Activated CD4-positive, alpha-beta T cell treated with anti-CD3 and anti-CD28 coated beads, Interleukin-2, amount 50 U/mL, for 4 hours (primary cell): ENCODE results near the gene ZBTB32.
A peak's percentile ranks its signal among the peaks of the same experiment; 100 is the strongest.

Experiments used
- DNase-seq, 2 experiments: peaks; one replicate each; pipeline ENCODE4 v3.0.0-alpha.2; 2020

ZBTB32 gene

DNA sequence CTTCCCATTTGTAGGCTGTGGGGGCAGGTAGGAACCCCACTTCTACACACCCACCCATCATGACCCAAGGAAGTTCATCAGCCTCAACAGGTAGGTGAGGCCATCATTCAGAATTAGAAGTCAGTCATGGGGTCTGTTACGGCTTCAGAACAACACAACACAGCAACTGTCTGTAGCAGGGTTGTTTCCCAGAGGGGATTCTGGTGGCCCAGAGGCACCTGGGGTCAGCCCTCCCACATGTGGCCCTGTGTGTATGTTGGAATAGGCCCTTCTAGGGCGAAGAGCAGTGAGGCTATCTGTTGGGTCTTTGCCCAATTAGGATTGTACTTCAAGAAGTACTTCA lies 34.5 kb downstream of the ZBTB32 start:
- no peak for DNase-seq

DNA sequence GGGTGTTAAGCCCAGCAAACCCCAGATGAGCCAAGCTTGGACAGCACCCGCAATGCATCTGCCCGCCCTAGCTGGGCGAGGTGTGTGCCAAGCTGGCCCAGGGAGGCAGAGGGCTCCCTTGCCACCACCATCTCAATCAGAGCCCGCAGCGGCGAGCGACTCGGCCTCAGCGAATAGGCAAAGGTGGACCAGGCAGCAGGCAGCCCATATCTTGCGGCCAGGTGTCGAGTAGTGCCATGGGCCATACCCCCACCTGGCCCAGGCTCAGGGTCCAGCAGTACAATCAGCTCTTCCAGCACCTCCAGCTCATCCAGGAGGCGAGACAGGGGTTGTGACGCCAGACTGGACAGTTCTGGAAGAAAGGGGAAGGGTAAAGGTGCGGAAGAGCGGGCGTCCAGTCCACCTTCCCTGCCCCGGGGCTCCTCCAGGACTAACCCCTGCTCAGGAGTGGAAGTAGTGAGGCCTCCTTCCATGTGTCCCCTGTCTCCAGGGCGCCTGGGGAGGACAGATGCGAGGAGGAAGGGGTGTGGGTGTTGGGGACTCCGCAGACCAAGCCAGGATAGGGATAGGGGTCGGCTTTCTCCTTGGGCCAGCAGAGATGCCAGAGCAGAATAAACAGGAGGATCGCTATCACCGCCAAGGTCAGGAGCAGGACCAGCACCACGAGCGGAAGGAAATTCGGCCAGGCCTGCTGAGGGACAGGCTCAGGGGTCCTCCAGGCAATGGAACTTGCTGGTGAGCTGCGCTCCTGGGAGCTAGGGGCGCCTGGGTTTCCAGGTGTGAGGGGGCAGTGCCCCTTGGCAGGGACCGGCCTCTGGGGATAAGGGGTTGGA lies 35.1 kb downstream of the ZBTB32 start:
- DNase-seq, result no peak

DNA sequence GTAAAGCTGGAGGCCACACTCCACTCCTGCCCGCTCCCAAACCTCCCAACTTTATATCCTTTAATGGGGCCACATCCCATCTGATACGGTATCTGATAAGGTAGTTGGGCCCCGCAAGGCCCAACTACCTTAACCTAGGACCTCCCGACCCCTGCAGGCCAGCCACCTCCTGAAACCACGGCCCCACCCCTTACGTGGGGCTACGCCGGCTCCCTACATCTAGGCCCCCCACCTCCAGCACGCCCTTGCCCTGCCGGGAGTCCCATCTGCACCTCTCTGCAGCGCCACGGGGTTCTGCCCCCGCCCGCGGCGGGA lies 35.7 kb downstream of the ZBTB32 start:
- no peak for DNase-seq

DNA sequence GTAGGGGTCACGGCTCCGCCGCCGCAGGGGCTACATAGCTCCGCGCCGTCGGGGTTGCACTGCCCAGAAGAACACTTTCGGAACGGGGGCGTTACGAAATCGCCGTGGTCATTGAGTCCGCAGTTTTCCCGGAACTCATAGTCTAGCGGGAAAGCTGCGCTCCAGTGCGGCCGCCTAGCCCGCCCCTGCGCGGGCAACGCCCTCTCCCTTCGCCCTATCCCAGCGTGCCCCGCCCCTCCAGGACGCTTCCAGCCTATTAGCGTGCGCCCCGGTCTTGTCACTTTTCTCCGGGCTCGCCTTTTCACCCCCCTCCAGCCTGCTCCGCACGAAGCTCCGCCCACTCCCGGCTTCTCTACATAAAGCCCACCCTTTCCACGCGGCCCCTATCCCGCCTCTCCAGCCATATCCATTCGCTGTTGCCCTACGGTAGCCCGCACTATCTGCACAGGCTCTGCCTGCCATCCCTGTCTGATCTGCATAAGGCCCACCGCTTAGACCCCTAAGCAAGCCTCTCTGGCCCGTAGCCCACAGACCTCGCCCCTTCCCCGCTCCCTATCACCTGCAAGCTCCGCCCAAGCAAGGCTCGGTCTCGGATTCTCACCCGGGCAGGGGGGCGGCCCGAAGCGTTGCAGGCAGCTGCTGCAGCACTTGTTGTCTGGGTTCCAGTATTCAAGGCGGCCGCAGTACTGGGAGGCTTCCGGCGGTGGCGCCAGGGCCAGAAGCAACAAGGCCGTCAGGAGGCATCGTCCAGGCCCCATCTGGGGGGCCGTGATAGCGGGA lies 36.3 kb downstream of the ZBTB32 start:
- peak; percentile 91 to 92 for DNase-seq

DNA sequence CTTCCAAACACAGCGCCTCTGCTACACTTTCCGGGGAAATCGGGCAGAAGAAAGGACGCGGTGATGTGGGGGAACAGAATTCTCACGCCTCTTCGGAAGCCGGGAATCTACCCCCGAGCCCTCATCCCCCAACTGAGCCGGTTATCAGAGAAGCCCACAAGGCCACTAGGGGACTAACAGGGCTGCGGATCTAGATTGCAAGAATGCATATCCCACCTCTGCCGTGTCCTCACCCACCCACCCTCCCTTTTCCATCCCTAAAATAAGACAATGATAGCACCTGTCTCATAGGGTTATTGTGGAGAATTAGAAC lies 36.8 kb downstream of the ZBTB32 start:
- no peak for DNase-seq

DNA sequence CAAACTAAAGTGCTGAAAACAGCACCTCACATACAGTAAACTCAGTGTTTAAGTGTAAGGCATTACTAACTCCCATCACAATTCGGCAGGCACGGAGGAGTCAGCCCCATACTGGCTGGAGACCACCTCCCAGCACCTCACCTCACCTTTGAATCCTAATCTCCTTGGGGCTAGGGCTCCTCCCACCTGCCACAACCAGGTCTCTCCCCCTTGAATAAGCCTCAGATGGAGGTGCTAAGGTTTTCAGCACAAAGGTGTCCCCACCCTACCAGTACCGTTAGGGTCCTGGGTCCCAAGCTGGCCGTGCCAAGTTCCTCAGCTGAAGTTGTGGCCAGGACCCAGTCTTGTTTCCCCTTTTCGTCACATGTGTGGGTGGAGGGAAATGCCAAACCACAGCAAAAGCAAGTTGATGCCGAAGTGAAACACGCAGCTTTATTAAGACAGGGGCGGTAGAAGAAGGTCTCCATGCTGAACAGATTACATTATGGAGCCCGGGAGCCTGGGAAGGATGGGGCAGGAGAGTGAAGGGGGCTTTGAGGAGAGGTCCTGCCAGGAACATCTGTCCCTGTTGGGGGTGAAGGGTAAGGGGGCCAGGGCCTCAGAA lies 37.9 kb downstream of the ZBTB32 start, which contains the start of gene IGFLR1:
TSS of gene IGFLR1 (minus strand) at position 332 of the 604 bp plus-strand sequence. CDS start 1,272 bp downstream, outside the sequence.
- peak; percentile 54 to 68 for DNase-seq

DNA sequence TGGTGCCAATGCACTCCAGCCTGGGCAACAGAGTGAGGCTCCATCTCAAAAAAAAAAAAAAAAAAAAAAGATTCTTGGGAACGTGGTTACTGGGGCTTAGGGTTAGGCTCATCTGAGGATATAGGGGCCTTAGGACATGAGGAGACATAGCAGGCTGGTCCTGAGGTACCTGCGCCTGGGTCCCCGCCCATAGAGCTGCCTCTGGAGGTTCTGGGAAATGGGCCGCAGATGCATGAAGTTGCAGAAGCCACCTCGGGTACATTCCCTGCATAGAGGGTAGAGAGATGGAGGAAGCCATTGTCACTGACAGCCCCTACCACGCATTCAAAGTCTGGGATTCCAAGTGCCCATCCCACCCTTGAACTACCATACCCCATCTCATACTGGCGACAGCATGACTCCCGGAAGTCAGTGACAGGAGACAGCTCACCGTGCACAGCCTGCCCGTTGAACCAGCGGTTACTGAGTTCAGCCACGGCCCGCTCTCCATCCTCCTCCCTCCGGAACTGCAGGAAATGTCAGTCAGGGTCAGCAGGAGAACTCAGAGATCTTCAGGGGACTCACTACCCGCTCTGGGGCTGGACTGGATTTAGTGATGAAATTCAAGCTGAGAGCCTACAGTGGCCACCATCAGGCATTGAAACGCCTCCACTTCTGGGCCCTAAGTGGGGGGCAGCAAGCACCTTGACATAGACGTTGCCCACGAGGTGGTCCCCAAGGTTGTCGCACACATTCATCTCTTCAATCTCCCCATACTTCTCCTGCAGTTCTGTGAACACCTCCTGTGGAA lies 39.5 kb downstream of the ZBTB32 start:
- DNase-seq, result no peak

DNA sequence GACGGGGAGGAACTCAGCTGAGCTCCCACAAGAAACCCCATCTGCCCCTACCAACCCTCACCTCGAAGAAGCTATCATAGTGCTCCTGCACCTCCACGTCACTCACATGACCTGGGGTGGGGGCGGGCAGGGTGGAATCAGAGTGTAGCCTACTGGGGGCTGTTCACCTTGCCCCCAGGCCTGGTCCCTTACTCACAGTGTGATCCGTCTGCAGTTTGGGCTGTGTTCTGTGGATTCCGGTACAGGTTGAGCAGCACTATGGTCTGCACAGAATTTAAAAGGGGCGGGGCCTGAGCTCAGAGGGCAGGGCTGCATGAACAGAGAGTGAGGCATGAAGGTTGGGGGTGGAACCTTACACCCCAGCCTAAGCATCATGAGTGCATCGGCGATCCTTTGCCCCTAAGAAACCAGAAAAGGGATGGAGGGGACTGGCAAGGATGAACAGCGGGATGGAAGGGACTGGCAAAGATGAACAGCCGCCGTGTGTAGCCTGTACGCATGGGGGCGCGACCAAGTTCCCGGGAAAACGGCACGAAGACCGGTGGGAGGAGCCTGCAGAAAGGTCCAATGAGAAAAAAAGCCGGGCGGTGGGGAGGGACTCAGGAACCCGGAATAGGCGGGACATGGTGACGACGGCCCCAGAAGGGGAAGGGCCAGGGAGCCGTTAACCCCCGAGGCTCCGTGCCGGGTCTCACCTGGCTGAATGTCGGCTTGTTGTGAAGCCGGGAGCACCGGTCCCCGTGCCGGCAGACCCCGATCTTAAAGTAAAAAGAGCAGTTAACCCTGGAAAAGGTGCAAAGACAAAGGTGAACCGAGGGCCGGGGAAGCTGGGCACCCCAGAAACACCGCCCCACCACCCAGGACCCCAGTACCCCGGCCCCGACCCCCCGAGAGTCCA lies 40.3 kb downstream of the ZBTB32 start:
- peak; percentile 92 for DNase-seq

DNA sequence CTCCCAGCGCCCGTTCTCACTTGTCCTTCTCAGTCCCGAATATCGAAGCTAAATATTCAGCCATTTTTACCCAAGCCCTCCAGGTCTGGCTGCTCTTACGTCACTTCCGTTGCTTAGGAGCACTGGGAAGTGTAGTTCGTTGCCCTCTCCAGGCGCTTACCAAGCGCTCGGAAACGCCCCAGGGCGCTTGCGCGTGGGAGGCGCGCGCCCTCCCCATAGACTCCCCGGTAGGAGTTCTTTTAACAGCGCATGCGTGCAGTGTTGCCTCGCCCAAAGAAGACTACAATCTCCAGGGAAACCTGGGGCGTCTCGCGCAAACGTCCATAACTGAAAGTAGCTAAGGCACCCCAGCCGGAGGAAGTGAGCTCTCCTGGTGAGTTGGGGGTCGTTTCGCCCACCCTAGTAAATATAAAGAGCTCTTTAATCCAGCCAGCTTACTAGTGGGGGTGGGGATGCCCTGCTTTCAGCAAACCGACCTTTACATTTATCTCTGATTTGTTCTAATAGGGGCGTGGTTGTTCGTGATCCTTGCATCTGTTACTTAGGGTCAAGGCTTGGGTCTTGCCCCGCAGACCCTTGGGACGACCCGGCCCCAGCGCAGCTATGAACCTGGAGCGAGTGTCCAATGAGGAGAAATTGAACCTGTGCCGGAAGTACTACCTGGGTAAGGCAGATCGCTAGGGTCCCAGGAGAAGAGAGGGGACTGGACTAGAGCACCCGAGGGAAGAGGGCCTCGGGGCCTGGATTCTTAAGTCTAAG lies 41.1 kb downstream of the ZBTB32 start, which contains the start of the genes PSENEN and U2AF1L4:
TSS of gene PSENEN (plus strand) at position 324 of the 759 bp plus-strand sequence. CDS start at position 604, 280 bp downstream.
TSS of gene U2AF1L4 (minus strand) at position 91 of the 759 bp plus-strand sequence. CDS start at position 64, 27 bp downstream.
- DNase-seq, result peak; percentile 92 to 94

DNA sequence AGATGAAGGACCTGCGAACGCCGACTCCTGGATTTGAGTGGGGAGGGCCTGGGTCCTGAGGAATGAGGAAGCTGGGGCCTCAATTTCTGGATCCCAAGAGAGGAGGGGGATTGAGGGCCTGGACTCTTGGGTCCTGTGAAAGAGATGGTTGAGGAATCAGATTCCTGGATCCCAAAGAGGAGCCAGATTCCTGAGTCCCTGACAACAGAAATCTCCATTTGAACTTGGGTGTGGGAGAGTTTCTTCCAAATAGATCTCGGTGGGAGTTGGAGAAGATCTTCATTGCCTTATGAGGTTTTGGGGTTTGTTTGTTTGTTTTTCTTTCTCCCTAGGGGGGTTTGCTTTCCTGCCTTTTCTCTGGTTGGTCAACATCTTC lies 41.7 kb downstream of the ZBTB32 start:
- no peak for DNase-seq

DNA sequence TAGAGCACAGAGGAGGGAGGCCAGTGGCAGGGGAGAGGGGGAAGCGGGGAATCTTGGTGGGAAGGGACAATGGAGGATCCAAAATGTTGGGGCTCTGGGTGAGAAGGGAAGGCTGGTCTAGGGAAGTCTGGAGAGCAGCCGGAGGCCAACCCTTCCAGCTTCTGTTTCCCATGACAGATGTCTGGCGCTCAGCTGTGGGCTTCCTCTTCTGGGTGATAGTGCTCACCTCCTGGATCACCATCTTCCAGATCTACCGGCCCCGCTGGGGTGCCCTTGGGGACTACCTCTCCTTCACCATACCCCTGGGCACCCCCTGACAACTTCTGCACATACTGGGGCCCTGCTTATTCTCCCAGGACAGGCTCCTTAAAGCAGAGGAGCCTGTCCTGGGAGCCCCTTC lies 42.2 kb downstream of the ZBTB32 start:
- no peak for DNase-seq

DNA sequence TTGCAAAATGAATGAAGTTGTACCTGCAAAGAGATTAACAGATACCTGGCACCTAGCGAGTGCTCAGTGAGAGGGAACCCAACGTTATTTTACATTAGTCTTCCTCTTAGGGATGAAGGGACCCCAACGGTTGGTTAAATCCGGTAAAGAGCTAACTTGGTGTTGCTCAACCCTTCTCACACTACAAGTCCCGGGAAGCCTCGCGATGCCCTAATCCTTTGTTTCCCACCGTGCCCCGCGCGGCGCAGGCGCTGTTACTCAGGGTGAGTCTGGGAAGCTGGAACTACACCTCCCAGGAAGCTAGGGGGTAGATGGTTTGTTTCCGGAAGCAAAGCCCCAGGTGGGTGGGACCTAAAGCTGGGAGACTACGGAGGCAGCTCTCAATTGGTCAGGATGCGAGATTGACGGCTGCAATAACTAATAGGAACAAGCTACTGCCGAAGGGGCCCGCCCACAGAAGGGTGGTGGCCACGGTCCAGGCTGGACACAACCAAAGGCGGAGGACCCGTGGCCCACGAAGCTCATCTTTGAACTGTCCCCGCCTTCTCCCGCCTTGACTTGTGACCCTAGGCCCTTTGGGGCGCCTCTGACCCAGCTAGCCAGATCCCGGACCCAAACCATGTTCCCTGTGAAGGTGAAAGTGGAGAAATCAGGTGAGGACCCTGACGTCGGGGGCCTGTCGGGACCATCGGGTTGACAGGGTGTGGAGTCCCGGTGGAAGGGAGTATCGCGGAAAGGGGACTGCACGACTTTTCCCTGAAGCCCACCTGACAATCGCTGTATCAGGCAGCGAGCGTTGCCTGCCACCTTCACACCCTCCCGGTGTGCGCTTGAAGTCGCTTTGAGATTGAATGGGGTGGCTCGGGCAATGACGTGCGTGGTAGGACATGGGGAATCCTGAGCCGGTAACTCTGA lies 44.0 kb downstream of the ZBTB32 start, which contains the start of gene LIN37:
TSS of gene LIN37 (plus strand) at position 471 of the 915 bp plus-strand sequence. CDS start at position 620, 149 bp downstream.
- DNase-seq, result peak; percentile 98

DNA sequence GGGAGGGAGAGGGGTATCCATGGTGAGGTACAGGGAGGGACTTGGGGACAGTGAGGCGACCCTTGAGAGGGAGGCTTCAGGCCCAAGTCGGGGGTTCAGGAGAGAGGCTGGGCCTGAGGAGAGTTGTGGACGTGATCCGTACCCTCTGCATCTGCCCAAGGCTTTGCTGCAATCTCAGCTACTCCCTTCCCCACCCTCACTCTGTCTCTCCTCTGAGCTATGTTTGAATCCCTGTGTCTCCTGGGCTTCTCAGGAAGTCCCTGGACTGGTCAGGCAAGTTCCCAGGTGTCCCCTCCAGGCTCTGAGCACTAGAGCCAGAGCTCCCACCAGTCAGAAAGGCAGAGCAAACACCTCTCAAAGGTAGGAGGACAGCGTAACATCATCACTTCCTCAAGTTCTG lies 45.8 kb downstream of the ZBTB32 start:
- no peak for DNase-seq

DNA sequence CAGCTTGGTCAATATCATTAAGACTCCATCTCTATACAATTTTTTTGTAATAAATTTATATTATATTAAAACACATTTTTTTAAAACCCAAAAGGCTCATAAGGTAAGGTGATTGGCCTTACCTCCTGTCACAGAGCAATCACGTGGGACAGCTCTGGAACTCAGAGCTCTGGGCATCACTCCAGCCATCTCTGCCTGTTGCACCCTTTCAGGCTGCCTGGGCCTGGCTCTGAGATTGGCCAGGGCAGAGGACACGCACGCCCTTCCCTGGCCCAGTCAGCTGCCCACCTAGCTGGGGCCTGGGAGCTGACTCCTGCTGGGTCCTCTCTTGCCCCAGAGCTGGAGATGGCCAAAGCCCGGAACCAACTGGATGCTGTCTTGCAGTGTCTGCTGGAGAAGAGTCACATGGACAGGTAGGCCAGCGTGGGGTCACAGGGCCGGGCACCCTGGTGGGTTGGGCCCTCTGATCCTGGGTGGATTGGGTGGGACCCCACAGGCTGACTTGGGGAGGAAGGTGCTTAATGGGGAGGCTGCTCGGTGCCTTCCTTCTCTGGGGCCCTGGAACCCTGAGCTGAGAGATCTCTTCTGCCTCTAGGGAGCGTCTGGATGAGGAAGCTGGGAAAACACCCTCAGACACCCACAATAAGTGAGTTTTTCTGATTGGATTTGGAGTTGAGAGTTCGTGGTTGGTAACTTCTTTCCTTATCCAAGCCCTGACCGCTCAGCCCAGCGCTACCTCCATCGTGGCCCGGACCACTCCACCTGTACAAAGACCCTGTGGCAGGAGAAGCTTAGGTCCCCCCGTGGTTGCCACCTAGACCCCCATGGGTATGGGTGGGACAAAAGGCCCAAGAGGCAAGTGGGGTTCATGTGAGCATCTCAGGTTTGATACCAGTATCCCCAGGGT lies 47.7 kb downstream of the ZBTB32 start:
- no peak for DNase-seq

DNA sequence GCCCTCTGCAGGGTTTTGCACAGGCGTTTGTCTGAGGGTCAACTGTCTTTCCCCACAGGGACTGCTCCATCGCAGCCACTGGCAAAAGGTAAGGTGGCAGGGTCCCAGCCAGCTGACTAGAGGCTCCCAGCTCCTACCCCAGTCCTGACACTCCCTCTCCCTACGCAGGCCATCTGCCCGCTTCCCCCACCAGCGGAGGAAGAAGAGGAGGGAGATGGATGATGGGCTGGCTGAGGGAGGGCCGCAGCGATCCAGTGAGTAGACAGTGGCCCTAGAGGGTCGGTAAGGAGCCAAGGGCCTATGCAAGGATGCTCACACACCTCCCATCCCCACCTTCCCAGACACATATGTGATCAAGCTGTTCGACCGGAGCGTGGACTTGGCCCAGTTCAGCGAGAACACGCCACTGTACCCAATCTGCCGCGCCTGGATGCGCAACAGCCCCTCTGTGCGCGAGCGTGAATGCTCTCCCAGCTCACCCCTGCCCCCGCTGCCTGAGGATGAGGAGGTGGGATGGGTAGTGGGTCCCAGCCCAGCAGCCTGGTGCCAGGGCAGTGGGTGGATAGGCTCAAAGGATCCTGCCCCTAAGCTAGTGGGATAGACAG lies 48.5 kb downstream of the ZBTB32 start:
- DNase-seq, result no peak

DNA sequence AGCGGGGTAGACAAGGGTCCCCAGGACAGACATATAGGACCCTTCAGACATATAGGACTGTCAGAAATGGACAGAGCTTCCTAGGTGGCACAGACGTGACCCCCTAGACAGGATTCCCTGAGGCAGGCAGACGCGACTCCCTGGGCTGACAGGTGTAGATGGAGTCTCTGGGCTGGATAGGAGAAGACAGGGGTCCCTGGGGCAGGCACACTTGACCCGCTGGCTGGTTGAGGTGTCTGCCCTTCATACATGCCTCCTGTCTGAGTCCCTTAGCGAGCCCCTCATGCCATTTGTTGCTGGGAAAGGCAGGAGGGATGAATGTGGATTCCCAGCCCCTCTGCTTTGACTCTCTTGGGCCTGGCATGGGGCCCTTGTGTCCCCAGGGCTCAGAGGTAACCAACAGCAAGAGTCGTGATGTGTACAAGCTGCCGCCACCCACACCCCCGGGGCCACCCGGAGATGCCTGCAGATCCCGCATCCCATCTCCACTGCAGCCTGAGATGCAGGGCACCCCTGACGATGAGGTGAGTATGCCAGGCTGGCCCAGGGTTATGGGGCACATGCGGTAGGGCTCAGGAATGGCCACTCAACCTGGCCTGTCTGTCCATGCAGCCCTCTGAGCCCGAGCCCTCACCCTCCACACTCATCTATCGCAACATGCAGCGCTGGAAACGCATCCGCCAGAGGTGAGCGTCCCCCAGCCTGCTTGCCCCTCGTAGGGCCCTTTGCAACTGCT lies 49.4 kb downstream of the ZBTB32 start:
- no peak for DNase-seq

DNA sequence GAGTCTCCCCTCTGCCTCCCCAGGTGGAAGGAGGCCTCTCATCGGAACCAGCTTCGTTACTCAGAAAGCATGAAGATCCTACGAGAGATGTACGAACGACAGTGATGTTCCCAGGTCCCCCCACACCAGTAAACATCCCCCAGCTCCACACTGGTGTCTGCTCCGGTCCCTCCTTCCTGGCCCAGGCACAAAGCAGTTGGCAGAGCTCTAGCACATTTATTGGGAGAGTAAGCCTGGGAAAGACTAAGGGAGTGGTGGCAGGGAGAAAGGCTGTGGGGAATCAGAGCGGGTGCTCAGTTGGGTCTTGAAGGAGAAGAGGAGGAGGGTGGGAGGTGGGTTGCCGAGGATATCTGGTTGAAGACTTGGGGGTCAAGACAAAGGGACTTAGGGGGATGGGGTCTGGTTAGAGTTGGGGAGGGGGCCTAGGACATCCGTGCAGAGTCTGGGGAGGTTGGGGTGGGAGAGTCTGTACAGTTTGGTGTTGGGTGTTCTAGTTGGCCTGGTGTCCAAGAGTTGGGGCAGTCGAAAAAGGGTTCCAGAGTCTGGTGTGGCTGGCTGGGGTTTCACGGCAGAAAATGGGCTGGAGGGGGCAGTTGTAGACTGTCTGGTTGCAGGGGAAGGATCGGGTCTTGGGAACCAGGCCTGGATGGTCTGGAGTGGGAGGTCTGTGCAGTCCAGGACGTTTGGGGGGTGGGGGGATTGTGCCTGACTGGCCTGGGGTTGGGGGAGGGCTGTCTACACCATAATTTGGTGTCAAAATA lies 50.2 kb downstream of the ZBTB32 start:
- DNase-seq, result no peak
